NCI-H1417 (cell line): ENCODE measurements around the gene PRDM9.
"Not testable (repeated sequence)": the region's sequence is repeated elsewhere in the genome, so short reads cannot be mapped to it uniquely, and the experiment has no call there.

ENCODE experiments used
- DNase-seq, 3 experiments: peaks; one replicate each; lab custom pipeline; 2025; lab: John Stamatoyannopoulos, UW

PRDM9 gene

GRCh38 chr5:23507278-23507685 is at the start of gene PRDM9:
Gene PRDM9 (plus strand): TSS chr5:23507609. CDS start chr5:23509034, 1,425 bp downstream.
- peak; percentile 95 to 100 (median 99) for DNase-seq

GRCh38 chr5:23457780-23458179 is 49.6 kb upstream of the PRDM9 start:
- no peak for DNase-seq

GRCh38 chr5:23459214-23459613 is 48.2 kb upstream of the PRDM9 start:
- no peak for DNase-seq

GRCh38 chr5:23461576-23461975 is 45.8 kb upstream of the PRDM9 start:
- no peak for DNase-seq

GRCh38 chr5:23466401-23466912 is 41.0 kb upstream of the PRDM9 start:
- DNase-seq: no peak

- DNase-seq: no peak
These were observed 38.8 kb upstream of the PRDM9 start for GRCh38 chr5:23468658-23469057.

- DNase-seq: peak in 1 of 3 experiments; percentile 25
These were observed 33.5 kb upstream of the PRDM9 start for GRCh38 chr5:23473915-23474314.

- no peak for DNase-seq
These were observed 33.1 kb upstream of the PRDM9 start for GRCh38 chr5:23474315-23474714.

GRCh38 chr5:23476580-23476979 is 30.8 kb upstream of the PRDM9 start:
- DNase-seq: no peak

GRCh38 chr5:23482642-23483041 is 24.8 kb upstream of the PRDM9 start:
- peak in 2 of 3 experiments; percentile 8 to 36 for DNase-seq

- no peak for DNase-seq
These were observed 24.3 kb upstream of the PRDM9 start for GRCh38 chr5:23483090-23483489.

- no peak for DNase-seq
These were observed 23.3 kb upstream of the PRDM9 start for GRCh38 chr5:23484096-23484495.

GRCh38 chr5:23486227-23486626 is 21.2 kb upstream of the PRDM9 start:
- not testable (repeated sequence) for DNase-seq

- DNase-seq: no peak
These were observed 16.4 kb upstream of the PRDM9 start for GRCh38 chr5:23490993-23491392.

GRCh38 chr5:23494558-23494957 is 12.9 kb upstream of the PRDM9 start:
- DNase-seq: peak in 1 of 3 experiments; percentile 47

- DNase-seq: no peak
These were observed 10.8 kb upstream of the PRDM9 start for GRCh38 chr5:23496576-23496975.

GRCh38 chr5:23506329-23507236 is 826 bp upstream of the PRDM9 start:
- DNase-seq: peak; percentile 61 to 98 (median 97)

- DNase-seq: not testable (repeated sequence)
These were observed 3.0 kb downstream of the PRDM9 start for GRCh38 chr5:23510434-23510833.

GRCh38 chr5:23522553-23522952 is 15.1 kb downstream of the PRDM9 start:
- DNase-seq: no peak

GRCh38 chr5:23523031-23523430 is 15.6 kb downstream of the PRDM9 start:
- DNase-seq: no peak

- no peak for DNase-seq
These were observed 16.6 kb downstream of the PRDM9 start for GRCh38 chr5:23523998-23524397.

GRCh38 chr5:23525751-23526150 is 18.3 kb downstream of the PRDM9 start:
- DNase-seq: no peak

GRCh38 chr5:23526616-23527015 is 19.2 kb downstream of the PRDM9 start:
- DNase-seq: peak in 1 of 3 experiments; percentile 54
